HepG2 (cell line): ENCODE results near the gene MAMLD1. TPM values are rescaled to one million over a fixed set of nuclear protein-coding genes. Genes with fewer than 3 reads are reported as not detected.

Experiments
- ATAC-seq: fragments of 200-7000 bp; cut with Tn5 transposase; 3 replicates; pipeline ENCODE4 v1.9.1; 2020; ENCODE audit warnings: mild to moderate bottlenecking, moderate library complexity
- BruUV-seq: library from RNA; stranded (reverse); fragments of 400-500 nt; replicated peaks from 2 replicates; lab custom pipeline; 2021; lab: Mats Ljungman, UMichigan
- CTCF ChIA-PET: fragments of 300-600 bp; formaldehyde crosslinking; extraction: SDS; loops from one replicate; lab custom pipeline; 2021; ENCODE audit warnings: low total read pairs, inconsistent platforms, low intra/inter-chr PET ratio; lab: Yijun Ruan, JAX
- POLR2A ChIA-PET: fragments of 350-600 bp; sonication (Branson Sonifier 250); formaldehyde crosslinking; loops from one replicate; lab custom pipeline; 2020; ENCODE audit warnings: antibody characterized with exemption, inconsistent platforms; lab: Yijun Ruan, JAX
- DNase-seq: peaks from one replicate; pipeline ENCODE4 v3.0.0-alpha.2; 2015; ENCODE audit warnings: low spot score
- FAIRE-seq: peaks from 3 replicates; lab custom pipeline; 2011; peaks lifted over from hg19 to GRCh38; lab: Jason Lieb, UNC
- H2AFZ ChIP-seq: one replicate; pipeline ENCODE4 v1.6.1; 2011; ENCODE audit warnings: low read length, inconsistent platforms
- H3K27ac ChIP-seq: fragments of 300-600 bp; 3 replicates; pipeline ENCODE4 v1.8.0; 2011; ENCODE audit warnings: mixed run types, mild to moderate bottlenecking, mixed read lengths, low read length, inconsistent platforms; ENCODE audit not compliant: insufficient read depth; ENCODE audit errors: extremely low read length
- H3K27me3 ChIP-seq, 2 experiments: fragments of 200-600 bp in 1 of 2; 2 replicates in 1 of 2; 3 replicates in 1 of 2; pipeline versions ENCODE4 v1.6.0 to v1.8.0; 2011; ENCODE audit warnings: low read length in 2 of 2, mild to moderate bottlenecking in 2 of 2, moderate library complexity in 2 of 2, inconsistent platforms in 1 of 2; ENCODE audit not compliant: insufficient read depth in 2 of 2, control insufficient read depth in 1 of 2
- H3K36me3 ChIP-seq, 2 experiments: fragments of 200-600 bp in 1 of 2; replicated peaks in 1 of 2; 2 replicates in 1 of 2; 3 replicates in 1 of 2; pipeline versions ENCODE4 v1.5.1 to v1.8.0; 2011; ENCODE audit warnings: low read length in 2 of 2, inconsistent platforms in 1 of 2; ENCODE audit not compliant: insufficient read depth in 2 of 2, control insufficient read depth in 1 of 2
- H3K4me1 ChIP-seq: 2 replicates; pipeline ENCODE4 v1.5.1; 2012; ENCODE audit warnings: low read length, inconsistent platforms; ENCODE audit not compliant: insufficient read depth
- H3K4me2 ChIP-seq: 2 replicates; pipeline ENCODE4 v1.6.0; 2011; ENCODE audit warnings: low read depth, low read length, inconsistent platforms
- H3K4me3 ChIP-seq, 3 experiments: fragments of 200-600 bp in 1 of 3; sonication (generic), shearing (Covaris generic) in 1 of 3; replicated peaks in 1 of 3; 2 replicates each; pipeline ENCODE4 v1.5.1; 2011 to 2016; ENCODE audit warnings: low read length in 3 of 3, inconsistent platforms in 2 of 3, low read depth in 2 of 3, mild to moderate bottlenecking in 2 of 3, control low read depth in 1 of 3, mixed read lengths in 1 of 3; ENCODE audit not compliant: insufficient read depth in 1 of 3
- H3K79me2 ChIP-seq: one replicate; pipeline ENCODE4 v1.6.1; 2011; ENCODE audit warnings: low read length, inconsistent platforms; ENCODE audit not compliant: insufficient read depth
- H3K9ac ChIP-seq: 2 replicates; pipeline ENCODE4 v1.6.0; 2011; ENCODE audit warnings: mild to moderate bottlenecking, low read depth, low read length, inconsistent platforms; ENCODE audit not compliant: insufficient read depth
- H3K9me3 ChIP-seq: 2 replicates; pipeline ENCODE4 v1.5.1; 2012; ENCODE audit warnings: mild to moderate bottlenecking, low read length
- H4K20me1 ChIP-seq: 2 replicates; pipeline ENCODE4 v1.6.0; 2011; ENCODE audit warnings: inconsistent platforms, mild to moderate bottlenecking, low read length, moderate library complexity; ENCODE audit not compliant: insufficient read depth
- HNRNPL ChIP-seq: fragments of 200-400 bp; formaldehyde crosslinking; IDR thresholded peaks from 2 replicates; pipeline ENCODE4 v1.6.1; 2017; ENCODE audit warnings: mild to moderate bottlenecking, low read depth, low read length
- KDM1A ChIP-seq: IDR thresholded peaks from 2 replicates; pipeline ENCODE4 v1.6.1; 2016; ENCODE audit warnings: missing compliant biosample characterization
- MLLT10 ChIP-seq: sonication (generic); formaldehyde crosslinking; IDR thresholded peaks from 2 replicates; pipeline ENCODE4 v1.4.0; 2020; ENCODE audit warnings: missing genetic modification reagents
- NR3C1 ChIP-seq: sonication (generic); formaldehyde crosslinking; IDR thresholded peaks from 2 replicates; pipeline ENCODE4 v1.4.0; 2020; ENCODE audit warnings: missing genetic modification reagents
- PHF21A ChIP-seq: sonication (generic); formaldehyde crosslinking; IDR thresholded peaks from 2 replicates; pipeline ENCODE4 v1.5.0; 2020; ENCODE audit warnings: mild to moderate bottlenecking, missing genetic modification reagents
- RCOR2 ChIP-seq: IDR thresholded peaks from 2 replicates; pipeline ENCODE4 v1.6.1; 2016; ENCODE audit warnings: missing biosample characterization, missing genetic modification reagents
- ZNF383 ChIP-seq: sonication (generic); formaldehyde crosslinking; IDR thresholded peaks from 2 replicates; pipeline ENCODE4 v1.4.0; 2020; ENCODE audit warnings: missing genetic modification reagents, mild to moderate bottlenecking, borderline replicate concordance
- WGBS: methylation state at CpG from one replicate; pipeline ENCODE4 v1.1.6; 2017; ENCODE audit warnings: low lambda C conversion rate; 5-methylcytosine and 5-hydroxymethylcytosine counted together
- in situ Hi-C: cut with HindIII; loops from 2 replicates; pipeline ENCODE4 v1.10.0; 2017; ENCODE audit warnings: low pct_unique_long_range_greater_than_20kb; ENCODE audit not compliant: extremely low pct_ligation_motif_present
- intact Hi-C: fragments of 100-400 bp; cut with micrococcal nuclease; formaldehyde crosslinking; loops from one replicate; pipeline ENCODE4 v1.10.0; 2022; ENCODE audit not compliant: unreplicated experiment
- polyA plus RNA-seq, 8 experiments: library from polyadenylated mRNA; depleted of rRNA in 3 of 8; stranded (reverse) in 7 of 8; unstranded in 1 of 8; fragments of >200 nt; fragmentation: Illumina TruSeq in 4 of 8; extraction: Trizol in 4 of 8; gene quantifications; 2 replicates each; pipeline versions ENCODE4 v1.2.1 to v1.2.3, GENCODE V29; 2011 to 2016; ENCODE audit warnings: low read depth in 4 of 8, missing spikeins in 1 of 8, mixed read lengths in 1 of 8; ENCODE audit not compliant: insufficient read depth in 1 of 8
- total RNA-seq, 5 experiments: library from RNA; depleted of rRNA; stranded (reverse); fragments of >200 nt; fragmentation: Illumina TruSeq; extraction: Trizol; gene quantifications; 2 replicates each; pipeline ENCODE4 v1.2.3, GENCODE V29; 2016; ENCODE audit warnings: low read depth in 1 of 5
- TF ChIP-seq, protein P1 (sequence below): sonication (generic); formaldehyde crosslinking; conservative IDR thresholded peaks from 2 replicates; pipeline ENCODE4 v1.4.0; 2020; ENCODE audit warnings: missing genetic modification reagents

MAMLD1 gene
- total and polyA plus RNA-seq, 2 of the 13 experiments (the other 11 are each of a cell fraction or from before 2014, with no cell fraction given) = not detected

DNA sequence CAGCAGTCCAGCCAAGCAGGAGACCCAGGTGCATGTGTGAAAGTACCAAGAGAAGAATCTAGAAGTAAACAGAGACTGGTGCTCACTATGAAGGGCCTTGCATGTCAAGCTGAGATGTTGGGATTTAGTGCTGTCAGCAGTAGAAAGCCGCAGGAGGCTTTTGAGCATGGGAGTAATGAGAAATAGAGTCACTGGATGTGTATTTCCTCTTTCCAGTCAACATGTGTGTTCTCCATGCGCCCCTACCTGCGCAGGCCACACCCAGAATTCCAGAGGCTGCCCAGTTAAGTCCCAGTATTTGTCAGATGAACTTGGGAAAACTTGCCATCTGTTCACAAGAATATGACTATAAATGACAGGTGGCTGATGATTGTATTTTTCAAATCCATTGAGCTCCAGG lies 4.5 kb upstream of the MAMLD1 start (continued):
- TF ChIP-seq ZNF383 (CRISPR knock-in tag) (no peak), KDM1A (no peak)

DNA sequence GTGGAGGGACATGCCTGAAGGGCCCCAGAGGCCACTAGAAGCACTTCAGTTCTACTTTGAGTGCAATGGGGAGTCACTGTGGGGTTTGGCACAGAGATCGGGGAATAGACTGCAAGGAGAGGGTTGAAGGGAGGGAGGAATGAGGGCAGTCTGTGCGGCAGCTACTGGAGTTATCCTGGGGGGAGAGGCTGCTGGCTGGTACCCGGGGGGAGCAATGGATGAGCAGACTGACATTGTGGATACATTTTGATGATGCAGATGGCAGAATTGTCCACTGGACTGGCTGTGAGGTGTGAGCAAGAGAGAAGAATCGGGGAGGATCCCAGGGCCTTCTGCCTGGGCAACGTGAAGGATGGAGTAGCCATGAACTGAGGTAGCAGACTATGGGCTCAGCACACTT lies 2.8 kb upstream of the MAMLD1 start:
- ATAC-seq (no peak), DNase-seq (no peak), FAIRE-seq (no peak)
- no peaks in the 10 kb centered on the region for H4K20me1 ChIP-seq
- TF ChIP-seq HNRNPL = no peak
- no peak for TF ChIP-seq NR3C1 (CRISPR knock-in tag)
- TF ChIP-seq RCOR2 (CRISPR knock-in tag) = no peak
- TF ChIP-seq MLLT10 (CRISPR knock-in tag) = no peak
- H3K9me3 ChIP-seq = no peaks in the 10 kb centered on the region
- POLR2A ChIA-PET = no interaction called here
- peaks cover 10% of the 10 kb centered on the region; the same call in 1 of the 2 replicates for H3K4me1 ChIP-seq
- no peak overlapping the region for H3K9ac ChIP-seq
- no peak overlapping the region for H3K4me3 ChIP-seq
- no peak overlapping the region for H3K27ac ChIP-seq
- no TSS peak for BruUV-seq
- H3K36me3 ChIP-seq = no peaks in the 10 kb centered on the region
- WGBS = 35% methylated on average over 5 of the region's 5 CpGs
- CTCF ChIA-PET = no interaction called here
- H3K27me3 ChIP-seq = peaks cover 10 to 36% of the 10 kb centered on the region in 2 experiments; a peak in 4 of 5 replicates
- in situ Hi-C loops (loop anchor here (25.0 kb wide), 1 partner anchor 398 kb away; no protein-coding TSS in a partner anchor), intact Hi-C loops (no loop called here)
- no peak overlapping the region for H2AFZ ChIP-seq
- no peaks in the 10 kb centered on the region for H3K79me2 ChIP-seq
- H3K4me2 ChIP-seq = no peak overlapping the region

DNA sequence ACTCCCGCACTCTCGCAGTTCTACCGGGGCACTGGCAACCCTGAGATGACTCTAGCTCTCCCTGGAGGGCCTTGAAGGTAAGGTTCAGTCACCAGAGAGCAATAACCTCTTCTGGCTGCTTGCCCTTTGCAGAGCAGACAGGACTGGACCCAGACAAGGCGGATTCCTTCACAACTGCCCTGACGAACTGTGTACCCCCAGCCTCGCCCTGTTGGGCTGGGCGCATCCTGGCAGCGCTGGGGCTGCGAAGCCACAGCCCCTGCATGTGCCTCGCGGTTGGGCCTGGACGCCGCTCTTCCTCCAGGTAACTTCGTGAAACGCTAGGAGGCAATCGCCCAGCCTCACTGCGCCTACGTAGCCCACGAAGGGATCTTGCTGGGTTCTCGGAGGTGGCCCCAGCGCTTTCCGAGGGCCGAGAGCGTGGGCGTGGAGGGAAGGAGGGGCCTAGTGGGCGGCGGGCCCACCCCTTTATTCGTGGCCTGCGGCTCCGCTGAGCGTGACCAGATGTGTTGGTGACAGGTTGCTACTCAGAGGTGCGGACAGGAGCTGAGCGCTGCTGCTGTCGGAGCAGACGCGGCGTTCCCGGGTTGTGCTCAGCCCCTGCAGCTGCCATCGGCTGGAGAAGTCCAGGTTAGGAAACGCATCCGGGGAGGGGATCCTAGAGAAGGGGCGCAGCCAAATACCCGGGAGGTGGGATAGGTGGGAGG lies 1.9 kb upstream of the MAMLD1 start:
- Histone ChIP-seq H3K9ac (no peak overlapping the region), H3K4me2 (no peak overlapping the region)
- TF ChIP-seq PHF21A = no peak
- TF ChIP-seq, protein P1, sequence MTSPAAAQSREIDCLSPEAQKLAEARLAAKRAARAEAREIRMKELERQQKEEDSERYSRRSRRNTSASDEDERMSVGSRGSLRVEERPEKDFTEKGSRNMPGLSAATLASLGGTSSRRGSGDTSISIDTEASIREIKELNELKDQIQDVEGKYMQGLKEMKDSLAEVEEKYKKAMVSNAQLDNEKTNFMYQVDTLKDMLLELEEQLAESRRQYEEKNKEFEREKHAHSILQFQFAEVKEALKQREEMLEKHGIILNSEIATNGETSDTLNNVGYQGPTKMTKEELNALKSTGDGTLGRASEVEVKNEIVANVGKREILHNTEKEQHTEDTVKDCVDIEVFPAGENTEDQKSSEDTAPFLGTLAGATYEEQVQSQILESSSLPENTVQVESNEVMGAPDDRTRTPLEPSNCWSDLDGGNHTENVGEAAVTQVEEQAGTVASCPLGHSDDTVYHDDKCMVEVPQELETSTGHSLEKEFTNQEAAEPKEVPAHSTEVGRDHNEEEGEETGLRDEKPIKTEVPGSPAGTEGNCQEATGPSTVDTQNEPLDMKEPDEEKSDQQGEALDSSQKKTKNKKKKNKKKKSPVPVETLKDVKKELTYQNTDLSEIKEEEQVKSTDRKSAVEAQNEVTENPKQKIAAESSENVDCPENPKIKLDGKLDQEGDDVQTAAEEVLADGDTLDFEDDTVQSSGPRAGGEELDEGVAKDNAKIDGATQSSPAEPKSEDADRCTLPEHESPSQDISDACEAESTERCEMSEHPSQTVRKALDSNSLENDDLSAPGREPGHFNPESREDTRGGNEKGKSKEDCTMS (CRISPR knock-in tag) = no peak
- TF ChIP-seq, all 625 proteins: peak for 0
- no peaks in the 10 kb centered on the region for H3K79me2 ChIP-seq
- peaks cover 10 to 38% of the 10 kb centered on the region in 2 experiments; a peak in 4 of 5 replicates for H3K27me3 ChIP-seq
- FAIRE-seq (no peak), DNase-seq (no peak), ATAC-seq (no peak)
- BruUV-seq = no TSS peak
- H3K9me3 ChIP-seq = no peaks in the 10 kb centered on the region
- in situ Hi-C loops (loop anchor here (25.0 kb wide), 1 partner anchor 399 kb away; no protein-coding TSS in a partner anchor), intact Hi-C loops (no loop called here)
- no peak overlapping the region for H2AFZ ChIP-seq
- H3K4me1 ChIP-seq = peaks cover 16% of the 10 kb centered on the region; the same call in 1 of the 2 replicates
- no peak overlapping the region for H3K27ac ChIP-seq
- H3K36me3 ChIP-seq = no peaks in the 10 kb centered on the region
- ChIA-PET POLR2A (no interaction called here), CTCF (no interaction called here)
- H4K20me1 ChIP-seq = no peaks in the 10 kb centered on the region
- WGBS = no CpG with 5 or more reads among the region's 43 CpGs
- H3K4me3 ChIP-seq = no peak overlapping the region
